ENCODE measurements around the gene TRIM33.
A peak's percentile ranks its signal among the peaks of the same experiment; 100 is the strongest.
"Not testable (repeated sequence)": the region's sequence is repeated elsewhere in the genome, so short reads cannot be mapped to it uniquely, and the experiment has no call there.

The TRIM33 gene

GRCh38 chr1:114510274-114511031 lies 550 bp downstream of the TRIM33 start:
- peak; percentile 22 for DNase-seq (ENCODE audit: low read depth)

GRCh38 chr1:114509596-114510273 lies 1.3 kb downstream of the TRIM33 start:
- no peak for DNase-seq (ENCODE audit: low read depth)

GRCh38 chr1:114508386-114508898 lies 2.6 kb downstream of the TRIM33 start:
- no peak for DNase-seq (ENCODE audit: low read depth)

GRCh38 chr1:114507513-114507912 lies 3.5 kb downstream of the TRIM33 start:
- DNase-seq (ENCODE audit: low read depth) = no peak

GRCh38 chr1:114505148-114505561 lies 5.8 kb downstream of the TRIM33 start:
- no peak for DNase-seq (ENCODE audit: low read depth)

GRCh38 chr1:114503916-114504422 lies 7.0 kb downstream of the TRIM33 start:
- DNase-seq (ENCODE audit: low read depth) = no peak

- DNase-seq (ENCODE audit: low read depth) = no peak
Observed at GRCh38 chr1:114502080-114502479, 8.9 kb downstream of the TRIM33 start.

GRCh38 chr1:114499478-114499877 lies 11.5 kb downstream of the TRIM33 start:
- DNase-seq (ENCODE audit: low read depth) = no peak

GRCh38 chr1:114496089-114496488 lies 14.9 kb downstream of the TRIM33 start:
- no peak for DNase-seq (ENCODE audit: low read depth)

GRCh38 chr1:114495486-114495885 lies 15.5 kb downstream of the TRIM33 start:
- no peak for DNase-seq (ENCODE audit: low read depth)

GRCh38 chr1:114492978-114493377 lies 18.0 kb downstream of the TRIM33 start:
- no peak for DNase-seq (ENCODE audit: low read depth)

GRCh38 chr1:114490274-114490693 lies 20.7 kb downstream of the TRIM33 start:
- no peak for DNase-seq (ENCODE audit: low read depth)

GRCh38 chr1:114488739-114489138 lies 22.3 kb downstream of the TRIM33 start:
- DNase-seq (ENCODE audit: low read depth) = no peak

- no peak for DNase-seq (ENCODE audit: low read depth)
Observed at GRCh38 chr1:114485286-114485685, 25.7 kb downstream of the TRIM33 start.

GRCh38 chr1:114482585-114482984 lies 28.4 kb downstream of the TRIM33 start:
- no peak for DNase-seq (ENCODE audit: low read depth)

- not testable (repeated sequence) for DNase-seq (ENCODE audit: low read depth)
Observed at GRCh38 chr1:114479636-114480035, 31.4 kb downstream of the TRIM33 start.

GRCh38 chr1:114479134-114479533 lies 31.9 kb downstream of the TRIM33 start:
- DNase-seq (ENCODE audit: low read depth) = no peak

- DNase-seq (ENCODE audit: low read depth) = no peak
Observed at GRCh38 chr1:114473796-114474195, 37.2 kb downstream of the TRIM33 start.

GRCh38 chr1:114472408-114472807 lies 38.6 kb downstream of the TRIM33 start:
- DNase-seq (ENCODE audit: low read depth) = no peak

- no peak for DNase-seq (ENCODE audit: low read depth)
Observed at GRCh38 chr1:114470681-114471080, 40.3 kb downstream of the TRIM33 start.

GRCh38 chr1:114468710-114469468 lies 42.1 kb downstream of the TRIM33 start:
- no peak for DNase-seq (ENCODE audit: low read depth)

GRCh38 chr1:114468047-114468446 lies 43.0 kb downstream of the TRIM33 start:
- no peak for DNase-seq (ENCODE audit: low read depth)
